GM21825 (cell line): ENCODE measurements around the gene RPL11.
"Not testable (repeated sequence)": the region's sequence is repeated elsewhere in the genome, so short reads cannot be mapped to it uniquely, and the experiment has no call there.

ENCODE experiments used
- ATAC-seq: cut with Tn5 transposase; IDR thresholded peaks from one replicate; pipeline ENCODE4 v1.9.1; 2021; ENCODE audit warnings: mild to moderate bottlenecking, moderate library complexity; ENCODE audit not compliant: unreplicated experiment

RPL11 gene

DNA sequence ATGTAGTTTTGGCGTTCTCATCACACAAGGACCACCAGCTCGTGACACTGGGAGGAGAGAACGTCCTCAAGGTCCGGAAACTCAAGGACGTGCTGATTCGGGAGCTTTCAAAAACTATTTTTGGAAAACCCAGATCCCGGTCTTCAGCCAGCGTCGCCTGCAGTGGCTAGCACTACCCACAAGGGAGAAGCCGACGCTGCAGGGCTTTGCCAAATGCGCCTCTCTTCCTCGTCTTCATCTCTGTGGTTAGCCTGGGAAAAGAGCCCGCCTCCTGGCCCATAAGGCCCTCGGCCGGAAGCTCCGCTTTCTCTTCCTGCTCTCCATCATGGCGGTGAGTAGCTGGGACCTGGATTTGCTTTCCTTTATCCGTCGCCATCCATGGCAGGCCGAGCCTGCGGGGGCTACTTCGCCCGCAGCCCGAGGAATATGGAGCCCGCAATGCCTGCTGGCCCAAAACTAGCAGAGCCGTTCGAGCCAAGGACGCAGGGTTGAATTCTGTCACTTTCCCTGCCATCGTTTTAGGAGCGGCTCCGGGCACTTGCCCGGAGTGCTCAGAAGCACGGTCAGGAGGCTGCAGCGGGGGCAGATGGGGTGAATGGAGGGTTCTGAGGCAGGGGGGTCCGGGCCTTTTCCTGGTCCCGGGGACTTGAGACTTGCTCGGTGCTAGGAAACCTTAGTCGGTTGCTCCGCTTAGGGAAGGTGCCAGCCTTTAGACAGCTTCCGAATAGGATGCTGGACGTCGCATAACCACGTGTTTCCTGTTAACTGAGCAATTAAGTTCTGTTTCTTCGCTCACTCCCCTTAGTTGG, at the start of gene RPL11:
Gene RPL11, plus strand, starts transcription at position 308 of the 809 bp plus-strand sequence. Its CDS starts 18 bp downstream, at position 326.
- ATAC-seq, result peak; percentile 86

DNA sequence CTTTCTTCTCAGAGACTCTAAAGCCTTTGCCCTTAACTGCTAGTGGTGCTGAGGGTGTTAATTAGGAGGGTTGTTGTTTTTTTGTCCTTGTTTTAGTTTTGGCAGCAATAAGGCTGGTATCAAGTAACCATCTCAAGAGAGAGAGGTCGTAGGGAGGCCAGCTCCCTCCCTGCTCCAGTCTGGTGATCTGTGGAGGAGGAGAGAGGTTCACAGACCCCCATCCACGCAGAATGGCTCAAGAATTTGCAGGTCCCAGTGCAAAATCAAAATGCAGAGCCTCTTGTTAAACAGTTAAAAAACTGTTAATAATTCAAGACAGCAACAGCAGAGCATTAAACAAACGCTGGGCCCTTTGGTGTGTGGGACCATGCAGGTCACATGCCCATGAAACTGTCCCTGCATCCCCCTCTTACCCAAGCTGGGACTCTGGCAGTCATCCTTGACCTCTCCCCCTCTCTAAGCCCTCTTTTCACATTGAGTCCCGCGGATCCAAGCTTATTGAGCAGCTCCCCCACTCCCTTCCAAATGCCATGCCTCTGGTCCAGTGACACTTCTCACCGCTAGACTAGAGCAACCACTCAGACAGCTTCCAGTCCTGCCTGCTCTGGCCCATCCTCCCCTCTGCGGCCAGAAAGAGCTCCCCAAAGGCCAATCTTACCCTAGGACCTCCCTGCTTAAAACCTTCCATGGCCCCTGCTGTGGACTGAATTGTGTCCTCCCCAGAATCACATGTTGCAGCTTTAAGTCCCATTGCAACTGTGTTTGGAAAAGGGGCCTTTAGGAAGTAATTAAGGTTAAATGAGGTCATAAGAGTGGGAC, 47.7 kb upstream of the RPL11 start:
- no peak for ATAC-seq

DNA sequence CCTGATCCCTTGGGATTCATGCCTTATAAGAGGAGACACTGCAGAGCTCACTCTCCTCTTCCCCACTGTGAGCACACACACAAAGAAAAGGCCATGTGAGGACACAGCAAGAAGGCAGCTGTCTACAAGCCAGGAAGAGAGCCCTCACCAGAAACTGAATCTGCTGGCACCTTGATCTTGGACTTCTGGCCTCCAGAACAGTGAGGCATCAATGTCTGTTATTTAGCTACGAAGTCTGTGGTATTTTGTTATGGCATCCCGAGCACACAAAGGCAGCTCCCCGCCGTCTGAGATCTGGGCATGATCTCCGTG, 47.1 kb upstream of the RPL11 start:
- ATAC-seq, result no peak

DNA sequence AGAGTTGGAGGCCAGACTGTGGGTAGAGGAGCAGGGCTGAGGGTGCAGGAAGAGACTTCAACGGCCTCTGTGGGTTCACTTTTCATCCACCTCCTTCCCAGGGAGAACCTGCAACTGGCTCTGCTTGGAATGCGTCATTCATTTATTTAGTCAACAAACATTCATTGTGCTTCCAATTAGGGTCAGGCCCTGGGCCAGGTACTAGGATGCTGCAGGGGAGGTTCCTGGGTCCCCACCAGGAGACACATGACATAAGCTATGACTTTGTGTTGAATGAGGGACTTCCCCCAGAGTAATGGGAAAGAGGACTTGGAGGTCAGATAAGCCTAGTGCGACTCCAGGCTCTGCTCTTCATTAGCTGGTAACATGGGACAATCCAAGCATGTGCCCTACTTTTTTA, 46.3 kb upstream of the RPL11 start:
- no peak for ATAC-seq

DNA sequence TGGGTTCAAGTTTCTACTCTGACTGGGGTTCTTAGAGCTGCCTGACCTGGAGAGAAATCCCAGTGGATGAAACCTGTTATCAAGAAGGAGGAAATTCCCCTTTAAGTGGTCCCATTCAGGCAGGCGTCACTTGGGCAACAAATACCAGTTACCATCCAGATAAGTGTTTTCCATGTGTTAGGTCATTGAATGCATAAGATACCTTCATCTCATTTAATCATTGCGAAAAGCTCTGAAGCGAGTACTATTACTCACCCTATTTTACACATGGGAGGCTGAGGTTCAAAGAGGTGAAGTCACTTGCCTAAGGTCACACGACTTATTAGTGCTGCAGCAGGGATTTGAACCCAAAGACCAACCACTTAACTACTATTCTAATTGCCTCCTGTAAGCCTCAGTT, 45.5 kb upstream of the RPL11 start:
- ATAC-seq, result no peak

DNA sequence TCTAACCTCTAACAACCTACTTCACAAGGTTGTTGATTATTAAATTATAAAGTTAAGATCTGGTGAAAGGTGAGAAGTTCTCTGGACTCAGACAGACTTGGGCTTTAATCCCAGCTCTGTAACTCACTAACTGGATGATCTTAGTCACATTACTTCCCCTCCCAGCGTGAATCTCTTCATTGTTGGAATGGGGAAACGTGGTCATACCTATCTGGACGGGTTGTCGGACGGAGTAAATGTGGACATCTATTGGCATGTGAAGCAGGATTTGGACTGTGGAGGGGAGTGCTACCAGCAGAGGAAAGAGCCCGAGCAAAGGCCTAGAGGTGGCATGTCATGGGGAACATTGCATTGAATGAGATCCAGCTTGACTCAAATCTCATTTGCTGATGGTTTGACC, 45.1 kb upstream of the RPL11 start:
- no peak for ATAC-seq

DNA sequence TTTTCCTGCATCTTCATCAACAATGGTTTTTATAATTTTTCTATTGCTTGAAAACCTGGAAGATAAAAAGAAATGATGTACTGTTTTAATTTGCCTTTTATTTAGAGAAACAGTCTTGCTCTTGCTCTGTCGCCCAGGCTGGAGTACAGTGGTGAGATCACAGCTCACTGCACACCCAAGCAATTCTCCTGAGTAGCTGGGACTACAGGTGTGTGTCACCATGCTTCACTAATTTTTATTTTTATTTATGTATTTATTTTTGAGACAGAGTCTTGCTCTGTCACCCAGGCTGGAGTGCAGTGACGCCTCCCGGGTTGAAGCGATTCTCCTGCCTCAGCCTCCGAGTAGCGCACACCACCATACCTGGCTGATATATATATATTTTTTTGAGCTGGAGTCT, 43.0 kb upstream of the RPL11 start:
- ATAC-seq, result no peak

DNA sequence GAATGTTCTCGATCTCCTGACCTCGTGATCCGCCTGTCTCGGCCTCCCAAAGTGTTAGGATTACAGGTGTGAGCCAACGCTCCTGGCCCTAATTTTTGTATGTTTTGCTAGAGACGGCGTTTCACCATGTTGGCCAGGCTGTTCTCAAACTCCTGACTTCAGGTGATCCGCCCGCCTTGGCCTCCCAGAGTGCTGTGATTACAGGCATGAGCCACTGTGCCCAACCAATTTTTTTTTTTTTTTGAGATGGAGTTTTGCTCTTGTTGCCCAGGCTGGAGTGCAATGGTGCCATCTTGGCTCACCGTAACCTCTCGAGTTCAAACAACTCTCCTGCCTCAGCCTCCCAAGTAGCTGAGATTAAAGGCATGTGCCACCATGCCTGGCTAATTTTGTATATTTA, 42.4 kb upstream of the RPL11 start:
- not testable (repeated sequence) for ATAC-seq

DNA sequence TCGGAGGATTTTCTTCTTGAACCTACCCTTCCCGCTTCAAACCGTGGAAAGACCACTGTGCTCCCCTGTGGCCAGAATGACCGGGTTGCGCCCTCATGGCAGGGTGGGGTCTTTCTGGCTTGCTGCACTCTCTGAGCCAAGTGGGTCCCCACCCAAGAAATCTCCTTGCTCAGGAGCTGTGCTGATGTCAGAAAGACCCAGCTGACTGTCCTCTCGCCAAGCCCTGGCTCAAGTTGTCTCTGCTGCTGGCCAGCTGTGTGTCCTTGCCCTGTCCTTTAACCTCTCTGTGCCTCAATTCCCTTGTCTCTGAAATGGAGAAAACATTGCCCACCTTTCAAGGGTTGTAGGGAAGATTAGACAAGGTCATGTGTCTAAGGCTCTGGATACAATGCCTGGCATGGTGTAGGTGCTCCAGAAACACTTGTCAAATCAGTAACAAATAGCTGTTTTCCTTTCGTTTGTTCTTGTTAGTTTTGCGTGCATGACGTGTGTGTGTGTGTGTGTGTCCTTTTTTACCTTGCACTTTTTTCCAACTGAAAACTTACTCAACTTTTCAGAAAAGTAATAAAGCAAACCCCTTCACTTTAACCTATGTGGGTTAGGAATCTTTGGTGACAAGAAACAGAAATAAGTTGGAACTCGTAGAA, 41.1 kb upstream of the RPL11 start:
- ATAC-seq, result no peak

DNA sequence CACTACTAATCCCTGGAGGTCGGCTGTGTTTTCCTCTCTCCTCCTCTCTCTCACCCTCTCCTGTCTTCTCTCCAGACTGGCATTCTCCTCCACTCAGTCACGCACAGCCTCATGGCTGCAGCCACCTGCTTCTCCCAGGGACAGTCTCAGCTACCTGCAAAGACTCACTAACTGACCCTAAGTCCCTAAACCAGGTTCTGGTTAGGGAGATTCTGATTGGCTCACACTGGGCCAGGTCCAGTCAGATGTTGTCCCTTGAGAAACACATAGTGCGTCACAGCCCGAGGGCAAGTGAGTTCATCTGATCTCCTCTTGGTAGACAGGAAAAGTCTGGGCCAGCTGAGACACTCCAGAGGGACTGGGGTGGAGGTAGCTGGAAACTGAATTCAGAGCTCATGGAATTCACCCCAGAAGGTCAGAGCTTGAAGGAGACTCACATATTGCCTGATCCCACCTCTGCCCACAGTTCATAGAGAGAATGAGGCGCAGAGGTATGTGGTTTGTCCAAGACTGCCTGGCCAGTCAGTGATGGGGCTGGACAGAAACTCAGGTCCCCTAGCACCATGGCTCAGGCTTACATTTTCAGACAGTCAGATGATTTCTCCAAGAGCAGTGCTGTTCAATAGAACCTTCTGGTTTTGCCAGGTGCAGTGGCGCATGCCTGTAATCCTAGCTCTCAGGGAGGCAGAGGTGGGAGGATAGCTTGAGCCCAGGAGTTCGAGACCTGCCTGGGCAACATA, 40.4 kb upstream of the RPL11 start:
- ATAC-seq, result no peak

DNA sequence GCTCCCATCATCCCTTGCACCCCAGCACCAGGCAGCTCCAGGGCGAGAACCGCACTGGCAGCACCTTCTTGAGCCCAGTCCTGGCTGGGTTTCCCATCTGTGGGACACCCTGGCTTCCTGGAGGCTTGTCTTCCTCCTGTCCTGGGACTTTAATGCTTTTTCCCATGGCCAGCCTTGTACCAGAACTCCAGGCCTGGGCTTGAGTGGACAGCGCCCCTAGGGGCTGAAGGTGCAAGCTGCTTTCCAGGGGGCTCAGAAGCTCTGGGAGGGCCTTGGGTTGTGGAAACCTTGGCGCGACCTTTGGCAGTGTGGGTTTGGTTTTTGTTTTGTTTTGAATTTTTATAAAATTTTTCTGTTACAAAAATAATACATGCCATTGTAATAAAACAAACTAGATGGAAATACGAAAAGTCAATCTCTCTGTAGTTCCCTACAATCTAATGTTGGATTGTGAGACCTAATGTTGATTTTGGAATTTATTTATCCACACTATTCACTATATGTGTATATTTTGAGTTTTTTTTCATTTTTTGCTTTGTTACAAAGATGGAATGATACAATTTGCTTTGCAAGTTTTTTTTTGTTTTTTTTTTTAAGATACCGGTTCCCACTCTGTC, 33.8 kb upstream of the RPL11 start:
- no peak for ATAC-seq

DNA sequence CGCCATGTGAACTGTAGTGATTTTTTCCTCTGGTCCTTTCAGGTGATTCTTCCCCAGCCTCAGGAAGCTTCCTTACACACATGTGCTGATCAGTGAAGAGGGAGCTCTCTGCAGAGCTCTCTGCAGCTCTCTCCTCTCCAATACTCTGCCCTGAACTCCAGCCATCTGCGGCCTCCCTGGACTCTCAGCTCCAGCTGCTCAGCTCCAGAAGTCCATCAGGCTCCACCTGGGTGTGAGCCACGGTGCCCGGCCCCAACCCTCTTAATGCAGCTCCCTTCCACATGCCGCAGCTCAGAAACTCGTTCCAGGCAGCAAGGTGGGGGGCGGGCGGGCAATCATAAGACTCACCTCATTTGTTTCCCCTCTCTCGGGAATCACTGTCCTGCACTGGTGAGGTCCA, 30.9 kb upstream of the RPL11 start:
- ATAC-seq, result no peak

DNA sequence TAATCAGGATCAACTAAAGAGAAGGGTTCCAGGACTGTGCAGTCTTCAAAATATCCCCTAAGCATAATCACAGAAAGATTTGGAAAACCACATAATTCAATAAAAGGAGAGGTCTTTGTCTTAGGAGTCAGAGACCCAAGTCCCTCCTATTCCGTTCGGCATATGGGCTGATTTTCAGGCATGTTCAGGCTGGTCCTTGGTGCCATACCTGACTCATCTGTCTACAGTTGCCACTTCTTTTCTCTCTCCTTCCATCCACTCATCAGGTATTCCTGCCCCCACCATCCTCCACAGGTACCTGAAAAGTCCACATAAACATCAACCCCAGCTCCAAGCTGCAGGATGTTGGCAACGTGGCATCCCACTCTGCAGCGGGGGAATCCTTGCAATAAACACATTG, 29.7 kb upstream of the RPL11 start:
- no peak for ATAC-seq

DNA sequence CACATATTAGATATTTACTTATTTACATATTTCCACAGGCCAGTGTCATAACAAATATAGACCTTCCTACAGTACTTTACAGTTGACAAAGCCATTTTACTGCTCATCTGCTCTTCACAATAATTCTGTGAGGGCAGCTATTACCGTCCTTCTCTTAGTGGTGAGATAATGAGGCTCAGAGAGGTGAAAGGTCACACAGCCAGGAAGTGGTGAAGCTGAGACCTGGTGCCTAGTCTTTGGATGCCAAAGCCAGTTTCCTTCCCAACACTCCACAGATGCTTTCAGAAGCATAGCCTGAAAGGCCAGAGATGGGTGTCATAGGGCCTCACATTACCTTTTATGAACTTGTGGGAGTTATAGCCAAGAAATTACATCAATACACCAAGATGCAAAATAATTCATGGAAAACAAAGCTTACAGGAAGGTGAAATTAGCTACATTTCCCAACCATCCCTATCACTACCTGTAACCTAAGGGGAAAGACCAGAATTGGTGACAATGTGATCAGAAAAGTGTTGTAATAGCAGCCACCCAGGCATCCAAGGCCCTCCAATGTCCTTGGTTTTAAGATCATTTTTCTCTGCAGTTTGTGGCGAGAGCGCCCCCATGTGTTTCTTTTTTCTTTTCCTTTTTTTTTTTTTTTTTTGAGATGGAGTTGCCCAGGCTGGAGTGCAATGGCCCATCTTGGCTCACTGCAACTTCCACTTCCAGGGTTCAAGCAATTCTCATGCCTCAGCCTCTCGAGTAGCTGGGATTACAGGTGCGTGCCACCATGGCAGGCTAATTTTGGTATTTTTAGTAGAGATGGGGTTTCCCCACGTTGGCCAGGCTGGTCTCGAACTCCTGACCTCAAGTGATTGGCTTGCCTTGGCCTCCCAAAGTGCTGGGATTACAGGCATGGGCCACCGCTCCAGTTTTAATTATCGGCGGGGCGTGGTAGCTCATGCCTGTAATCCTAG, 26.5 kb upstream of the RPL11 start:
- no peak for ATAC-seq

DNA sequence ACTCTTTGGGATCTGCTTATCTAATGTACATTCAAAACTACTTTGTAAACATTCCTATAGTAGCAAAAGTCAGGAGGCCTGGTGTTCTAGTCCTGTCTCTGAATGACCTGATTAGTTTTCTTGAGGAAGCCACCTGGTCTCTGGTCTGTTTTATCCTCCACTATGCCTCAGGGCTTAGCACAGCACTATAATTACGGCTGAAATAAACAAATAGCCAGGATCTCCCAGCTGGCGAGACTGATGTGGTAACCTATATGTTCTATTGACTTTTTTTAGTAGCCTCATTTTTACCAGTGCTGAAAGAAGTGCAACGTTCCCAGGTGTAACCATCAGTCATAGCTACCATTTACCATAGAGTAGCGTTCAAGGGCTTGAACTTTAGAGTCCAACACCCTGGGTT, 24.2 kb upstream of the RPL11 start:
- no peak for ATAC-seq

DNA sequence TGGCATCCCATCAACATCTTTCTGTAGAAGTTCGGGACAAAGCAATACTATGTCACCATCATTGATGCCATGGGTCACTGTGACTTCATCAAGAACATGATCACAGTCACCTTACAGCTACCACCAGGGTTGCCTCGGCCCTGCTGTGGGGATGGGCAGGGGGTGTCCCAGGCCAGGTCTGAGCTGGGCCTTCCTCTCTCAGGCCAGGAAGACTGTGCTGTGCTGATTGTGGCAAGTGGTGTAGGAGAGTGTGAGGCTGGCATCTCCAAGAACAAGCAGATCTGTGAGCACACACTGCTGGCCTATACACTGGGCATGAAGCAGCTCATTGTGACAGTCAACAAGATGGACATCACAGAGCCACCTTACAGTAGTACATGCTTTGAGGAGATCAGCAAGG, 20.9 kb upstream of the RPL11 start:
- ATAC-seq, result no peak

DNA sequence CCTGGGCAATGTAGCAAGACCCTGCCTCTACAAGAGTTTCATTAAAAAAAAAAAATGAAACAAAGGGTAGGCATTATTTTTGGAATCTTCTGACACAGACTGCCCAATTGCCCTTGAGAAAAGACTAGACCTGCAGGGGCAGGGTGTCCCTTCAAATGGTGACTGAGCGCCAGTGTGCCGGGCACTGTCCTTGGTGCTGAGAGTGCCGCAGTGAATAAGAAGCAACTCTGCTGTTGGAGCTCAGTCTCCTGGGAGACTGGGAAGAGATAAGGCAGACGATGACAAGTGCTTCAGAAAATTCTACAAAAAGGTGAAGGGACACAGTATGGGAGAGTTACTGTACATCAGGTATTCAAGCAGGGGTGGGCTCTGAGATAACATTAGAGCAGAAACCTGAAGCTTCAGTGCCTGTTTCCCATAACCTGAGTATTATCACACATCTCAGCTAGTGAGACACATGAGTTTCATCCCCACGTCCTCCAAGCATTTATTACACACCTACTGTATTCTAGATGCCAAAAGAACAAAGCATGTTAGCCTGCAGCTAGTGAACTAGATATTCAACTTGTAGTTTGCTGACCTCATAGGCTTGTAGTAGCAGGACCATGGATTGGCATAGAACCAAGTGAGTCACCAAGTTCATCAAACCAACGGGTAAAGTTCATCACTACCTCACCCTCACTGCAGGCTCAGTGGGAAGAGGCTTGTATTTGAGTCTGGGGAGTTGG, 18.4 kb upstream of the RPL11 start:
- ATAC-seq, result no peak

DNA sequence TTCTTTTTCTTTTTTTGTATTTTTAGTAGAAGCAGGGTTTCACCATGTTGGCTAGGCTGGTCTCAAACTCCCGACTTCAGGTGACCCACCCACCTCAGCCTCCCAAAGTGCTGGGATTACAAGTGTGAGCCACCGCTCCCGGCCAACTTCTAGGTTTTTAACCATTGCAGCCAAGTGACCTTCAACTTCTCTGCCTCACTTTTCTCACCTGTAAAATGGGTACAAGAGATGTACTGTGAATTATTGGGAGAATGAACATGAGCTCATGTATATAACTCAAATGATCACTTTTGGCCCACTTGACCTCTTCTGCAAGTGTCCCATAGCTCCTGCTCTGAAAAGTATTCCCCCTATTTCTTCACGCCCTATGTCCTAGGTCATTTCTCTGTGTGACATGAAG, 11.8 kb upstream of the RPL11 start:
- ATAC-seq, result no peak

DNA sequence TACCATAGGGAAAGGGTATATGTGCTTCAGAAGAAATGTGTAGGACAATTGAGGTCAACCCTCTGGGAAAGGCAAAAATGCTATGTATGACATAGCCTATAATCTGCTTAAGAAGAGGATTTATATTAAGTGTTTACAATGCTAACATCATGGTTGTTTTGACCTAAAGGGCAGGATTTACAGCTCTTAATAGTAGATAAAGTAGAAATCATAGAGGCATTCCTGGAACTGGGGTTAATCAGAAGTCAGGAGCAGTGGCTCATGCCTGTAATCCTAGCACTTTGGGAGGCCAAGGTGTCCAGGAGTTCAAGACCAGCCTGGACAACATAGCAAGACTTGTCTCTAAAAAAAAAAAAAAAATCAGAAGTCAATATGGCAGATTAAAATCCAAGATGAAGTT, 8.7 kb upstream of the RPL11 start:
- ATAC-seq, result no peak
